8988T (cell line): ENCODE measurements around the gene DACH1.
"Not testable (repeated sequence)": the region's sequence is repeated elsewhere in the genome, so short reads cannot be mapped to it uniquely, and the experiment has no call there.

Experiments
- DNase-seq: peaks from one replicate; pipeline ENCODE4 v3.0.0; 2011

Gene DACH1

GRCh38 chr13:71867131-71867814 is at the start of gene DACH1:
TSS of gene DACH1 (minus strand) at chr13:71867204.
- DNase-seq, result peak; percentile 63

DNA sequence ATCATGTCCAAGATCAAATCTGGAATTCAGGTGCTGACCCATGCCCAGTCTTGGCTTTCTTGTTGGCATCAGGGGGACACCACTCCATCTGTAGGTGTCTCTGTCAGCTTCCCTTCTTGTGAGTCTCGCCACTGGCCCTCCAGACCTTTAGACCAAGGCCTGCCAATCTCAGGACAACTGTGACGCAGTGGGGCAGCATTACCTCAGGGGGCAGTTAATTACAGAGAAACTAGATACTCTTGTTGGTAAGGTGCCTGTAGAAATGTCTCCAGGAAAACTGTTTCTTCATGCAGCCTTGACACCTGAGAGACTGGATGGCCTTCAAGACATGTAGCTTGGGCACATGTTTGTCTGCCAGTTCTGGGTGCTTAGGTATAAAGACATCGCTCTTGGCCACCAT is 46.7 kb upstream of the DACH1 start:
- DNase-seq, result no peak

GRCh38 chr13:71912524-71912923 is 45.5 kb upstream of the DACH1 start:
- no peak for DNase-seq

DNA sequence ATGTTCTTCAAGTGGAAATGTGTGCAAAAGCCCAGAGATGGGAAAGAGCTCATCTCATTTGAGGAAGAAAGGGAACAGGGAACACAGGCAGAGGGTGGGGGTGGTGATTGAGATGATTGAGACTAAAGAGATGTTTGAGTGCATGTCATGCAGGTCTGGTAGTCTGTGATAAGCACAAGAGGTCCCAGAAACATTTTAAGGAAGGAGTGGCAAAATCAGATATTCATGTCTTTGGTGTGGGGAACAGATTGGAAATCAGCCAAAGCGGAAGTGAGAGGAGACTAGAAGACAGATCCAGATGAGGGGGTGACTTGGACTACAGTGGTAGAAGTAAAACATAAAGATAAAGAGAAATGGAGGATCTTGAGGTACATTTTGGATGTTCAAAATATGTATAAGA is 39.4 kb upstream of the DACH1 start:
- no peak for DNase-seq

- no peak for DNase-seq
These were observed 35.7 kb upstream of the DACH1 start for GRCh38 chr13:71902676-71903075.

GRCh38 chr13:71893506-71893905 is 26.5 kb upstream of the DACH1 start:
- not testable (repeated sequence) for DNase-seq

GRCh38 chr13:71886880-71887279 is 19.9 kb upstream of the DACH1 start:
- no peak for DNase-seq

GRCh38 chr13:71882120-71882519 is 15.1 kb upstream of the DACH1 start:
- DNase-seq, result no peak

- no peak for DNase-seq
These were observed 13.9 kb upstream of the DACH1 start for GRCh38 chr13:71880753-71881541.

GRCh38 chr13:71879808-71880344 is 12.9 kb upstream of the DACH1 start:
- no peak for DNase-seq

GRCh38 chr13:71879129-71879535 is 12.1 kb upstream of the DACH1 start:
- no peak for DNase-seq

DNA sequence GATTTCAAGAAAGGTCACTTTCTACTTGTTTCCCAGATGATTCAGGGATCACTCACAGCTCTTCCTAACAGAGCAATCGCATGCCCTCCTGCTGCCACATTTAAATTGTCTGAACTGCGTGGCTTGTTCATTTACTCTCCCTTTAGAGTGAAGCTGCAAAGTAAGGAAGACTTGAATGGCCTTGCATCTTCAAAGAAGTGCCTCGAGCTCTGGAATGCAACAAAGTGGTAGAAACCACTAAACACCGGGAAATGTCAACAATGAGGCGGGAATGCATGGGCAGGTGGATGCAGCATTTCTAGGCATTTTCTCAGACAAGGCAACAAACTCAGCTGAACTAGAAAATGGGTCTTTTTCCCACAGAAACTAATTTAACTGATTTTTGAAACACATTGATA is 10.3 kb upstream of the DACH1 start:
- DNase-seq, result no peak

DNA sequence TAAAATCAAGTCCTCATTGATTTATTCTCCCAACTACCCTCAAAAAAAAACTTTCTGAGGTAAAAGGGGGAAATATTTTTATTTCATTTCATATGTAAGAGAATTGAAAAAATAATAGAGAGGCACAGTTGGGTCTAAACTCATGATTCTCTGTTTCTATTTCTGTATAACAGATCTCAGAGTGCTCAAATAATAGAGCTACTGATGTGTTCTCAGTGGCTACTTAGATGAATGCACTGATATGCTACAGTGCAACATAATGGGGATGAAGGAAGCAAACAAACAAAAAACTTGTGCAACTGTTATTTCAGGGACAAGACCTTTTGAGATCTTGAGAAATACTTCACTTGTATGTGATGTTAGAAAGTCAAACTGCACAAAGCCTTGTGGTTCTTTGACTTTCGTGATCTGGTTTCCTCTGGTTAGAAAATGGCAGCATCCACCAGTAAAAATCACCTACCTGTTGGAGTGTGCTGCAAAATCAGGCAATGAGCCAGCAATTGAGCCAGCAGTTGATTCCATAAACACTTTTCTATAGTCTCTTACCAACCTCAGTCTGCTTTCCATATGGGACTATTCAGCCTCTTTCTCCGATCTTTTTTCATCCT is 9.7 kb upstream of the DACH1 start:
- no peak for DNase-seq

DNA sequence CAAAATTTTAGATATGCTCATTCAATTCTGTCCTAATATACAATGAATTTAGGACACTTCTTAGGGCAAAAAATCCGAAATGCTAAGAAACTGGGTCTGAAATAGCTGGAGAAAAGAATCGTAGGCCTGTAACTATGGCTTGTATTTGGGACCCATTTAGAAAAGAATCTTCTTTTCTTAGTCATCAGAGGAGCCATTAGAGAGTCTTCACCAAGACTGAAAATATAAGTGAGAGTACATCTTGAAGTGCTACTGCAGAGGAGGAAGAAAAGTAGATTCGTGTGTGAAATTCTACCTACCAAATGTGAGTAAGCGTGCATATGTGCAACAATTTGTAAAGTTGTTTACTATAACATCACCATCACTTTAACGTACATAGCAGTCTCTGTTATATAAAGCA is 8.8 kb upstream of the DACH1 start:
- DNase-seq, result no peak

- DNase-seq, result no peak
These were observed 7.5 kb upstream of the DACH1 start for GRCh38 chr13:71874458-71874857.

DNA sequence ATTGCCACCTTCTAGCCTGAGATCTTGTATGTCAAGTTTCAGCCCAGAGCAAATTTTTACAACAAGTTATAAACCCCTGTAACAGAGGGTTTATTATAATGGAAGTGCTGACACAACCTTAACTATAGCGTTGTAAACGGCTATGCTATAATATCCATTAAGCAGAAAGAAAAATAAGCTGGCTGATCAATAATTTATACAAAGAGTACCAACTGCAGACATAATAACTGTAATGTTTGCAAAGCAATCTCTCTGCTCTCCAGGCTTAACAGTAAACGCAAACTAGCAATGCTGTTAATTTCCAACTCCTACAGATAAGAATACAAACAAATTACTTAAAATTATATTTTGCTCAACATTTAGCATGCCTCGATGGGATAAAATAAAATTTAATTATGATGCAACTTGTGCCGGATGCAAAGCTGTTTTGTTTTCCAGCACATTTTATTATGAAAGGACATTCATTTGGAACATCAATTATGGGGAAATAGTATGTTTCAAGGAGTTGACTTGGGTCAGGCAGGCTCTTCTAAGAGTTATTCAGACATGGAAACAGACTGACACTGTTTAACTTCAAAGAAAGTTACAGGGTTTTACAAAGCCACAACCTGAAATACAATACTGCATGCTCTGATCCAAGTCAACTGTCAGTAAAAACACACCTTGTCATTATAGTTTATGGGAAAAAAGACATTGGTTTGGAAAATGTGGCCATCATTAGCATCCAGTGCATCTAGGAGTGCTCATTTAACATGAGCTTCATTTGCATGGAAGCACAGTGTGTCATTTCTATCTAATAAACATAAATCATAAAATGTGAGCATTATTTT is 6.6 kb upstream of the DACH1 start:
- DNase-seq, result no peak

DNA sequence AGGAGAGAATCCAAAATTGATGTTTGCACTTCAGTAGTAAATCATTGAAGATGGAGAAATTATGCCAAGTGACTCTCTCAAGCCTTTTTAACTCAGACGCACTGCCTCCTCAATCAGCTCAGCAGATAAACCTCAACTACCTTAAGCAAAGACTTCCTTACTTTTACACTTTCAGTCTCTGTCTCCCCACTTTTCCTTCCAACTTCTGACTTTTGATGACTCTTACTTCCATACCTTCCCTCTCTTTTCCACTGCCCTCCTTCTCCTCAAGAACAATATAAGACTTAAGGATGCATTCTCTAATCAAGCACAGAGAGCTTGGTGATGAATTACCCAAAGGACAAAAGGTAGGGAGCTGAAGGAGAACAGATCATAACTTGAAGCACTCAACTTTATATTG is 4.8 kb upstream of the DACH1 start:
- no peak for DNase-seq

DNA sequence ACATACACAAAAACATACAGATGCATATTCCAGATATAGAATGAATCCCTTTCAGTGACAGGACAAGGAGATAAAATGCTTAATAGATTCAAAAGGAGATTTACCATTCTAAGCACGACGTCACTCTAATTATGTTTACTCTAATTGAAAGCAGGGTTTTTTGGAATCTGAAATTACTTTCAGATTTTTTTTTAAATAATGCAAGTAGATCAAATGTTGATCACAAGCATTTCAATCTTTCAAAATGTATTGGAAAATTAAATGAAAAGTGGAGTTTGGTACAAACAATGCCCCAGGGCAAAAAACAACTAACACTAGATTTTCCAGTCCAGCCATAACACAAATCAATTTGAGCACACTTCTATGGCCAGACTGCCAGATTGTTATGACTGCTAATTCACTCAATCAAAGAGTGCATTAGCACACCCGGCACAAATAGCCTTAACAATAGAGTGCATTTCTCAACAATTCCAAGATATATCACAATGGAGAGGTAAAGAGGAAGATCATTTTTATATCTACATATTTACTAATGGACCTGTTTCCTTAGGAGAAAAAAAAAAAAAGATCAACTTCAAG is 4.3 kb upstream of the DACH1 start:
- no peak for DNase-seq

GRCh38 chr13:71870100-71870499 is 3.1 kb upstream of the DACH1 start:
- DNase-seq, result no peak

- DNase-seq, result no peak
These were observed 2.3 kb upstream of the DACH1 start for GRCh38 chr13:71869274-71869673.

DNA sequence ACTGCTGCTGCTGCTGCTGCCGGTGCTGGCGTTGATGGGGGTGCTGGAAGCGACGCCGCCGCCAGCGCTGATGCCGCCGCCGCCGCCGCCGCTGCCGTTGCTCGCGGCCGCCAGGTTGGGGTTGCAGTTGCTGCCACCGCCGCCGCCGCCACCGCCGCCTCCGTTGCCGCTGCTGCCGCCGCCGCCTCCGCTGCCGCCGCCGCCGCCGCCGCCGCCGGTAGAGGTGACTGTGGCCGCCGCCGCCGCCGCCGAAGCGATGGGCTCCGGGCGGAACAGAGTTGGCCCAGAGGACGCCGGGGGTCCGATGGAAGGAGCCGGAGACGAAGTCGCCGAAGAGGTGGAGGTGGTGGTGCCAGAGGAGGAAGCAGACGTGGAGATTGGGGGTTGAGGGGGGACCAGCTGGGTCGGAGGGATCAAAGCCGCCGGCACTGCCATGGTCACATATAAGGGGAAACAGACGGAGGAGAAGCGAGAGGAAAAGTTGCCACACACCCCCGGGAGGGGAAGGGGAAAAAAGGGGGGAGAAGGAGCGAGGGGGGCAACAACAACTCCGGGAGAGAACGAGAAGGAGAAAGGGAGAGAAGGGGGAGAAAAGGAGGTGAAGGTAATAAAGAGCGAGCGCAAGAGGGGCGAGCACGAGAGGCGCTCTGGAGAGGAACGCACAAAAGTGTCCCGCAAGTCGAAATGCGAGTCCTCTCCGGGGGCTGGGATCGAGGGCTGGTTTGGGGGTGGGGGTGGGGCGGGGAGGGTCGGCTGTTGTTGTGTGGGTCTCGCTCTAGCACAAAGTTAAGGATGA is 471 bp downstream of the DACH1 start:
- DNase-seq, result peak; percentile 21

- DNase-seq, result peak; percentile 35
These were observed 1.1 kb downstream of the DACH1 start for GRCh38 chr13:71865874-71866334.
